K562 (cell line): ENCODE measurements around the gene CEP89. TPM values are rescaled to one million over a fixed set of nuclear protein-coding genes. Genes with fewer than 3 reads are reported as not detected.
"Not testable (repeated sequence)": the region's sequence is repeated elsewhere in the genome, so short reads cannot be mapped to it uniquely, and the experiment has no call there.

Experiments
- ATAC-seq: fragments of 200-7000 bp; cut with Tn5 transposase; 3 replicates; pipeline ENCODE4 v1.9.1; 2020; ENCODE audit warnings: moderate library complexity
- BruUV-seq: library from RNA; stranded (reverse); fragments of 400-500 nt; replicated peaks from 2 replicates; lab custom pipeline; 2021; lab: Mats Ljungman, UMichigan
- CTCF ChIA-PET: fragments of 300-600 bp; formaldehyde crosslinking; extraction: SDS; loops from one replicate; lab custom pipeline; 2021; ENCODE audit warnings: low intra/inter-chr PET ratio; lab: Yijun Ruan, JAX
- POLR2A ChIA-PET: fragments of 300-600, 350-650 bp; sonication (Branson Sonifier 250); formaldehyde crosslinking; extraction: SDS; loops from one replicate; lab custom pipeline; 2021; ENCODE audit warnings: antibody characterized with exemption, inconsistent platforms; lab: Yijun Ruan, JAX
- DNase-seq, 4 experiments: peaks; one replicate each; pipeline versions ENCODE4 v3.0.0 to v3.0.0-alpha.2; 2011 to 2018; ENCODE audit warnings: low spot score in 3 of 4, mixed read lengths in 3 of 4; ENCODE audit errors: extremely low read depth in 1 of 4
- FAIRE-seq: peaks from 2 replicates; lab custom pipeline; 2011; peaks lifted over from hg19 to GRCh38; lab: Jason Lieb, UNC
- H2AFZ ChIP-seq: 2 replicates; pipeline ENCODE4 v1.6.0; 2011; ENCODE audit warnings: low read depth, low read length, control low read depth, inconsistent platforms
- H3K27ac ChIP-seq: fragments of 200-600 bp; 3 replicates; pipeline ENCODE4 v1.8.0; 2011; ENCODE audit warnings: low read depth, mild to moderate bottlenecking, control low read depth, inconsistent platforms, low read length, moderate library complexity, mixed read lengths; ENCODE audit errors: extremely low read depth
- H3K27me3 ChIP-seq, 2 experiments: fragments of 300-600 bp in 1 of 2; 2 replicates in 1 of 2; 3 replicates in 1 of 2; pipeline versions ENCODE4 v1.6.0 to v1.8.0; 2011; ENCODE audit warnings: inconsistent platforms in 2 of 2, low read length in 2 of 2, mild to moderate bottlenecking in 1 of 2, mixed read lengths in 1 of 2, moderate library complexity in 1 of 2; ENCODE audit not compliant: control insufficient read depth in 2 of 2, insufficient read depth in 2 of 2
- H3K36me3 ChIP-seq: fragments of 300-600 bp; 3 replicates; pipeline ENCODE4 v1.8.0; 2011; ENCODE audit warnings: mild to moderate bottlenecking, low read length, inconsistent platforms; ENCODE audit not compliant: control insufficient read depth, insufficient read depth
- H3K4me1 ChIP-seq, 2 experiments: fragments of 200-600 bp in 1 of 2; replicated peaks in 1 of 2; 2 replicates in 1 of 2; 3 replicates in 1 of 2; pipeline versions ENCODE4 v1.5.1 to v1.8.0; 2011; ENCODE audit warnings: inconsistent platforms in 2 of 2, low read length in 2 of 2, mild to moderate bottlenecking in 1 of 2, mixed read lengths in 1 of 2, moderate library complexity in 1 of 2; ENCODE audit not compliant: control insufficient read depth in 2 of 2, insufficient read depth in 2 of 2
- H3K4me2 ChIP-seq: 2 replicates; pipeline ENCODE4 v1.6.1; 2011; ENCODE audit warnings: low read length, control low read depth, inconsistent platforms, mixed read lengths; ENCODE audit not compliant: insufficient read depth
- H3K4me3 ChIP-seq: fragments of 200-600 bp; sonication (generic), shearing (Covaris generic); 2 replicates; pipeline ENCODE4 v1.5.1; 2016; ENCODE audit warnings: control low read depth, inconsistent platforms
- H3K79me2 ChIP-seq: fragments of 200-600 bp; 3 replicates; pipeline ENCODE4 v1.8.0; 2011; ENCODE audit warnings: low read length, inconsistent platforms; ENCODE audit not compliant: control insufficient read depth, insufficient read depth
- H3K9ac ChIP-seq, 2 experiments: 2 replicates each; pipeline versions ENCODE4 v1.6.0 to v1.6.1; 2011; ENCODE audit warnings: low read depth in 2 of 2, low read length in 2 of 2, control low read depth in 1 of 2, inconsistent platforms in 1 of 2, mild to moderate bottlenecking in 1 of 2, mixed read lengths in 1 of 2; ENCODE audit not compliant: insufficient read depth in 1 of 2
- H3K9me1 ChIP-seq: one replicate; pipeline ENCODE4 v1.6.0; 2011; ENCODE audit warnings: inconsistent platforms, mild to moderate bottlenecking, low read length, moderate library complexity; ENCODE audit not compliant: control insufficient read depth, insufficient read depth
- H3K9me3 ChIP-seq: replicated peaks from 2 replicates; pipeline ENCODE4 v1.5.1; 2011; ENCODE audit warnings: low read depth, low read length, inconsistent platforms; ENCODE audit not compliant: control insufficient read depth, insufficient read depth
- H4K20me1 ChIP-seq: replicated peaks from 2 replicates; pipeline ENCODE4 v1.6.1; 2011; ENCODE audit warnings: low read length, inconsistent platforms, mixed read lengths; ENCODE audit not compliant: control insufficient read depth, insufficient read depth
- MAFK ChIP-seq: IDR thresholded peaks from 2 replicates; pipeline ENCODE4 v1.6.1; 2011; ENCODE audit warnings: low read length, improper control_type of control experiment
- TAF1 ChIP-seq: IDR thresholded peaks from 2 replicates; pipeline ENCODE4 v1.6.1; 2011; ENCODE audit warnings: mild to moderate bottlenecking, low read length, moderate library complexity; ENCODE audit not compliant: insufficient read depth, control insufficient read depth, severe bottlenecking; ENCODE audit errors: extremely low read depth
- ZNF444 ChIP-seq: fragments of 250-450 bp; sonication (Bioruptor Pico); IDR thresholded peaks from 2 replicates; pipeline ENCODE4 v1.4.0; 2020; ENCODE audit warnings: mild to moderate bottlenecking, moderate library complexity
- ZNF592 ChIP-seq: fragments of 450-650 bp; IDR thresholded peaks from 2 replicates; pipeline ENCODE4 v1.6.1; 2017; ENCODE audit warnings: antibody characterized with exemption, mild to moderate bottlenecking
- WGBS: fragments of 100-300 bp; shearing (Covaris generic); methylation state at CpG from one replicate; pipeline ENCODE4 v1.1.6; 2016; ENCODE audit warnings: low coverage, mixed read lengths; ENCODE audit not compliant: insufficient coverage; ENCODE audit errors: missing lambda C conversion rate; 5-methylcytosine and 5-hydroxymethylcytosine counted together
- in situ Hi-C: fragments of 300-500 bp; cut with MboI; formaldehyde crosslinking; loops from 4 replicates; pipeline ENCODE4 v1.15.0; 2018; ENCODE audit warnings: inconsistent platforms, mixed read lengths
- intact Hi-C: fragments of 100-400 bp; cut with micrococcal nuclease; formaldehyde crosslinking; loops from 2 replicates; pipeline ENCODE4 v1.14.2; 2022
- polyA plus RNA-seq, 8 experiments: library from polyadenylated mRNA; depleted of rRNA in 4 of 8; stranded (reverse) in 5 of 8; unstranded in 3 of 8; fragments of >200 nt; fragmentation: Nextera tagmentation in 2 of 8; fragmentation: Illumina TruSeq in 1 of 8; extraction: Ambion mirVana in 2 of 8; extraction: Trizol in 1 of 8; gene quantifications; 2 replicates each; pipeline versions ENCODE4 v1.2.1 to v1.2.3, GENCODE V29; 2011 to 2014; ENCODE audit warnings: inconsistent platforms in 1 of 8, missing spikeins in 1 of 8
- total RNA-seq, 7 experiments: library from RNA; depleted of rRNA in 6 of 7; stranded (reverse); fragments of >200 nt in 6 of 7; fragmentation: Illumina TruSeq in 2 of 7; extraction: Trizol in 2 of 7; gene quantifications; 2 replicates each; pipeline versions ENCODE4 v1.2.1 to v1.2.3, GENCODE V29; 2011 to 2021; ENCODE audit warnings: low replicate concordance in 1 of 7

CEP89 gene
- total and polyA plus RNA-seq, 9 of the 15 experiments (the other 6 are each of a cell fraction or from before 2014, with no cell fraction given), result 5.5 to 15.0 (median 7.2) TPM

- in situ Hi-C loops, result no loop called here
- no peaks in the 10 kb centered on the region for H3K4me1 ChIP-seq
- H3K4me3 ChIP-seq, result no peak overlapping the region
- H3K79me2 ChIP-seq, result no peaks in the 10 kb centered on the region
- ChIA-PET POLR2A (no interaction called here), CTCF (no interaction called here)
- TF ChIP-seq ZNF592, result no peak
- TF ChIP-seq ZNF444 (CRISPR knock-in tag), result no peak
- TF ChIP-seq MAFK, result no peak
- no peak for TF ChIP-seq TAF1
- intact Hi-C loops, result no loop called here
- no peaks in the 10 kb centered on the region for H3K27me3 ChIP-seq
- H2AFZ ChIP-seq, result no peak overlapping the region
- H3K9me1 ChIP-seq, result no peaks in the 10 kb centered on the region
- WGBS, result 27% methylated on average over 5 of the region's 5 CpGs
- BruUV-seq, result no TSS peak
- H3K36me3 ChIP-seq, result no peaks in the 10 kb centered on the region
- H3K4me2 ChIP-seq, result no peak overlapping the region
- FAIRE-seq, result no peak
- no peaks in the 10 kb centered on the region for H4K20me1 ChIP-seq
- no peak overlapping the region for H3K27ac ChIP-seq
- no peaks in the 10 kb centered on the region for H3K9me3 ChIP-seq
- peak in 1 of 4 experiments; percentile 1 for DNase-seq
- H3K9ac ChIP-seq, result no peak overlapping the region
- ATAC-seq, result no peak
These were observed 17.0 kb upstream of the CEP89 start for GRCh38 chr19:32988724-32989123.

- intact Hi-C loops, ATAC-seq, H3K4me3 ChIP-seq, H3K4me2 ChIP-seq, H3K27ac ChIP-seq, H2AFZ ChIP-seq, H3K79me2 ChIP-seq, DNase-seq, in situ Hi-C loops, H3K9me1 ChIP-seq, H3K9me3 ChIP-seq, FAIRE-seq, CTCF ChIA-PET, H4K20me1 ChIP-seq, H3K9ac ChIP-seq, H3K4me1 ChIP-seq, H3K36me3 ChIP-seq, BruUV-seq, POLR2A ChIA-PET, H3K27me3 ChIP-seq: not testable (repeated sequence)
- WGBS, result 81% methylated on average over 5 of the region's 5 CpGs
These were observed 16.5 kb upstream of the CEP89 start for GRCh38 chr19:32988254-32988653.

GRCh38 chr19:32982488-32982887, 10.7 kb upstream of the CEP89 start:
- H3K4me1 ChIP-seq, ATAC-seq, H3K9ac ChIP-seq, BruUV-seq, H3K36me3 ChIP-seq, DNase-seq, intact Hi-C loops, H3K27ac ChIP-seq, H3K79me2 ChIP-seq, FAIRE-seq, H4K20me1 ChIP-seq, H3K27me3 ChIP-seq, H2AFZ ChIP-seq, H3K9me3 ChIP-seq, H3K4me2 ChIP-seq, H3K9me1 ChIP-seq, POLR2A ChIA-PET, CTCF ChIA-PET, in situ Hi-C loops, H3K4me3 ChIP-seq: not testable (repeated sequence)
- 73% methylated on average over 4 of the region's 6 CpGs for WGBS
